ENCODE measurements around the gene PRKG2.

The PRKG2 gene

GRCh38 chr4:81093720-81094401, 121.2 kb downstream of the PRKG2 start:
- no peak for DNase-seq

GRCh38 chr4:81085979-81086378, 129.0 kb downstream of the PRKG2 start:
- no peak for DNase-seq

DNA sequence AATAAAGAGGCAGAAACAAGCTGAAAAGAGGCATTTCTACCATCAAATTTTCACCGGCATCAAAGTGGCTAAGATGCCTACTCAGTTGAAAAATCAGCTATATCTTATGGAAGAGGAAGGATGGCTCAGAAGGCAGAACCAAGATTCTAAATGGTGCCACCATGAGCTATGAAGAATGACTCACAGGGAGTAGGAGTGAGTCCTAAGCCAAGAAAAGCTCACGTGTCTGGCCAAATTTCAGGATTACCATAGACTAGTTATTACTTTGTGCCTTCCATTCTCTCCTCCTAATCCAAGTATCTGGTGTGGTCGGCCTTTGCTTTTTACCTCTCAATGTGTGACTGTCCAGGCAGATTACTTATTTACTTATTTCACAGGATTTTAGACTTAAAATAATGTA, 129.7 kb downstream of the PRKG2 start:
- no peak for DNase-seq

DNA sequence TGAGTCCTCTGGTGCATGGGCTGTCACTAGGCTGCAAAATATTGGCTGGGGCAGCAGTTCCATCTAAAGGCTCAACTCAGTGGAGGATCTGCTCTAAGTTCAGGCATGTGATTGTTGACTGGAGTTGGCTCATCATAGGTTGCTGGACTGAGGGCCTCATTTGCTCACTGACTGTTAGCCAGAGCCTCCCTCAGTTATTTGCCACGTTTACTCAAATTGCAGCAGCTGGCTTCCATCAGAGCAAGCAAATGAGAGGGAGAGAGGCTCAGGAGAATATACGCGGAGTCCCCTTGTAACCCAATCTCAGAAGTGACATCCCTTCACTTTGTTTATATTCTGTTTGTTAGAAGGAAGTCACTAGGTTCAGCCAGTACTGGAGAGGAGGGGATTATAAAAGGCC, 130.4 kb downstream of the PRKG2 start:
- DNase-seq: peak; percentile 12

GRCh38 chr4:81084029-81084428, 131.0 kb downstream of the PRKG2 start:
- no peak for DNase-seq

DNA sequence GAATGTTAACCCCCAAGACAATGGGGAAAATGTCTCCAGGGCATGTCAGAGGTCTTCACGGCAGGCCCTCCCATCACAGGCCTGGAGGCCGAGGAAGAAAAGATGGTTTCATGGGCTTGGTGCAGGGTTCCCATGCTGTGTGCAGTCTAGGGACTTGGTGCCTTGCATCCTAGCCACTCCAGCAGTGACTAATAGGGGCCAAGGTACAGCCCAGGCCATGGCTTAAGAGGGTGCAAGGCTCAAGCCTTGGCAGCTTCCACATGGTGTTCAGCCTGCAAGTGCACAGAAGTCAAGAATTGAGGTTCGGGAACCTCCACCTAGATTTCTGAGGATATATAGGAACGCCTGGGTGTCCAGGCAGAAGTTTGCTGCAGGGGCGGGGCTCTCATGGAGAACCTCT, 133.9 kb downstream of the PRKG2 start:
- no peak for DNase-seq

GRCh38 chr4:81071013-81071412, 144.0 kb downstream of the PRKG2 start:
- DNase-seq: no peak

- DNase-seq: peak; percentile 41
Measured at GRCh38 chr4:81069706-81070331, 145.2 kb downstream of the PRKG2 start.

DNA sequence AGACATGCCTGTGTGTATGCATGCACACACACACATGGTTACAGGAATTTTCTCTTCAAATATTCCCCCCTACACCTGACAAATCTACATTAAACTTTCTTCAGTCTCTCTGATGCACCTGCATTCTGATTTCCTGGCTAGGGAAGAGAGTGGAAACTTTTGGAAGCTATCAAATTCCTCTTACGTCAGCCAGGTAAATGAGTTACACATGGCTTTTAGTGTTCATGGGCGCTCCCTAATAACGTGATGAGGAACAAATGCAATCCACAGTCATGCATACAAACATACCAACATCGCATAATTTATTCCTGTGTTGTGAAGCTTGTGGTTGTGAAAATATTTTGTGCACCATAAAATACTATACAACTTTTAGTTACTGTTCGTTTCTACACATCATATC, 149.6 kb downstream of the PRKG2 start:
- DNase-seq: no peak

- no peak for DNase-seq
Measured at GRCh38 chr4:81062001-81062400, 153.0 kb downstream of the PRKG2 start.

DNA sequence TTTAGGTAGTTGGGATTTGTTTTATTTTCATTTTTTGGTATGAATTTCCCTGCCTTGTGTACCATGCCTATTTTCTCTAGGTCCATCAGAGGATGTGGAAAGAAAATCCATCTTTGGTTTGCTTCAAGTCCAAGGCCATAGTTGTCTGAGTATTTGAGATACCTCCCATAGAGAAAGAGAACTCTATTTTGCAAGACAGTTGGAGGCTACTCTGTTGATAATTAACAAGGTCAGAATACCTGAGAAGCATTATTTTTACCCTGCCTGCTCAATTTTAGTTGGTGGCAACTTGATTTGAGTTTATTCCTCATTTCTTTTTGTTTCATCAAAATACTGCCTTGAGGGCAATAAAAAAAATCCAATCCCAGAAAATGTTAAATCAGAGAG, 153.7 kb downstream of the PRKG2 start:
- DNase-seq: no peak

- no peak for DNase-seq
Measured at GRCh38 chr4:81060587-81061343, 154.3 kb downstream of the PRKG2 start.

- DNase-seq: no peak
Measured at GRCh38 chr4:81058621-81059020, 156.4 kb downstream of the PRKG2 start.

DNA sequence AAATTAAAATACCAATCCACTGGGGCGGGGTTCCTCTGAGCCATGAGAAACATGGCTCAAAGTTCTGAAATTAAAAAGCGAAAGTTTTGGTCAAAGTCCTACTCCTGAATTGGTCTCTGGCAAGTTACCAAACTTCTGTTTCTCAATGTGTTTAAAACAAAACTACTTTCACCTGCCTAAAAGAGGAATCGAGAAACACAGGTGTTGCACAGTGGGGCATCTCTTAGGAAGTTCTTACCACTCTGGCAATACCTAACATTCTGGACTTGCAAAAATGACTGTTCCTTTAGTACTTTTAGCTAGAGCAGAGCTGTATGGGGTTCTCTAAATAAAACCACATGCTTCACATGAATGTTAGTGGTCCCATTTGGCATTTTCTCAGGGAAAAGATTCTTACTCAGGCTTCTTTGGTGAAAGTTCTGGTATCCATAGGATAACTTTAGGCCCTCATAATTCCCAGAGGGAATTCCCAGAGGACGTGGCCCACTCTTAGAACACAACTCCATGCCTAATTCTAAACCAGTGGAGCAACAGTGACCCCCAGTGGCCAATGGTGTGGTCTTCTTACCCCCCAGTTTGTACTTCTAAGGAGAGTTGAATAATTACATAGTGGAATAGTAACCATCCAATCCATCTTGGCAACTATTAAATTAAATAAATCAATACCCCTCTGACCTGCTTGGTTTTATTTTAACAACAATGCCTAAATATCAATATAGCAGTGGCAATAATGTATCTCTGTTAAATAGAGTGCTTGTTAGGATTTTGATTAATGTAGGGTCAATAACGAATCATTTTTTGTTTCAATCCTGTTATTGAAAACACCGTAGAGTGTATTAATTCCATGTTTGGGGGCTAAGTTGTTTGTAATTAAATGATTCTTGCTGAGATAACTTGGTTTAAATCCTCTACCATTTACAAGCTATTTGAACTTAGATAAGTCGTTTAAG, 162.6 kb downstream of the PRKG2 start:
- peak; percentile 39 for DNase-seq

GRCh38 chr4:81049907-81050306, 165.1 kb downstream of the PRKG2 start:
- DNase-seq: no peak

- DNase-seq: no peak
Measured at GRCh38 chr4:81049330-81049729, 165.7 kb downstream of the PRKG2 start.

DNA sequence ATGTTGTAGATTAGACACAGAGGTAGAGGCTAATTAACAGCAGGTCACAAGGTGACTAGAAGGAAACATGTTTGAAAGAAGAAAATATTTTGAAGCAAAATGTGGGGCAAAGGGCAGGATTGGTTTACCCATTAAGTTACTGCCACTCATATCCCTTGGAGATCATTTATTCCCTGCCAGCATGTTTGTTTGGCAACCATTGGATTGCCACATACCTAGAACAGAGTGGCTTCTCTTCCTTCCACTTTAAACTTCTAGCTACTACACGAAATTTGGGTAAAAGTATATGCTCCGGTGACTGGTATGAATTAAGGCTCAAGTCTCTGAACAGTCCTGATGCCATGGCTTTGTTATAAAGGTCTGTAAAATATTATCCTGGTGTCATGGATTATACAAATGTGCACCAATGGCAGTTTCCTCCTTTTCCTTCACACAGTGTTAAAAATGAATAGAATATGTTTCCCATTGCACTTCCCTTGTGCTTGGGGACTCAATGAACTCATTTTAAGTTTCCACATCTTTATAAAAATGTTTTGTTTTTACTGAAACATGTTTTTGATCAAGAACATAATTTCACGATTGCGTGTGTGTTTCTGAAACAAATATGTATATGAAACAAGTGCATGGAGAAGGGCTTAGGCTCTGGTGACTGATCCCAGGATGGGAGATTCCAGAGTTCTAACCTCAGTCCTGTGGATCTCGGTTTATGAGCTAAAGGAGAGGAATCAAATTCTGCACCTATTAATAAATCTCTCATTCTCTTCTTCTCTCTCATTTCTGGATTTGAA, 172.2 kb downstream of the PRKG2 start:
- no peak for DNase-seq

DNA sequence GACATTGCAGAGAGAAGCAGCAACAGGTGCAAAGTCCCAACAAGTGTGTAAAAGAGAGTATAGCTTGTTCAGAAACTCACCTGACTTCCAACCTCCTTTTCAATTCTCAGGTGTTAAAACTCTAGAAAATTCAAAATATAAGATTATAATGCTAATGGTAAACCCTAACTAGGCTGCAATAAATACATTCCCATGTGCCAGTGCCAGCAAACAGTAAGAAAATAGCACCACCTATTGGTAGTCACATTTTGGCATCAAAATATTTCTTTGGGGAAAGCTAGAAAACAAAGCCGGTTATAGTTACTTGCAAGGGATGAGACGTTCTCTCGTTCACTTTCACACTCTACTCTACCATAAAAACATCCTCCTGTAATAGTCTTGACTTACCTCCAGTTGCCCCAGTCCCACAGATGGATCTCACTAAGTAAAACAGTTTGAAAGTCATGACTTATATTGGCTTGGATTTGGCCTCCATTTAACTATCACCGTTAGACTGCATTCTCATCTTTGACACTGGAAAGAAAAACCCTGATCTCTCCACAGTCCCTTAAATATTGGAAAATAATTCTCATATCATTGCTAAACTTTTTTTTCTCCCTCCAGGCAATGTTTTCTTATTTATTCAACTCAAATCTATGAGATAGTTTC, 174.9 kb downstream of the PRKG2 start:
- peak; percentile 54 for DNase-seq

DNA sequence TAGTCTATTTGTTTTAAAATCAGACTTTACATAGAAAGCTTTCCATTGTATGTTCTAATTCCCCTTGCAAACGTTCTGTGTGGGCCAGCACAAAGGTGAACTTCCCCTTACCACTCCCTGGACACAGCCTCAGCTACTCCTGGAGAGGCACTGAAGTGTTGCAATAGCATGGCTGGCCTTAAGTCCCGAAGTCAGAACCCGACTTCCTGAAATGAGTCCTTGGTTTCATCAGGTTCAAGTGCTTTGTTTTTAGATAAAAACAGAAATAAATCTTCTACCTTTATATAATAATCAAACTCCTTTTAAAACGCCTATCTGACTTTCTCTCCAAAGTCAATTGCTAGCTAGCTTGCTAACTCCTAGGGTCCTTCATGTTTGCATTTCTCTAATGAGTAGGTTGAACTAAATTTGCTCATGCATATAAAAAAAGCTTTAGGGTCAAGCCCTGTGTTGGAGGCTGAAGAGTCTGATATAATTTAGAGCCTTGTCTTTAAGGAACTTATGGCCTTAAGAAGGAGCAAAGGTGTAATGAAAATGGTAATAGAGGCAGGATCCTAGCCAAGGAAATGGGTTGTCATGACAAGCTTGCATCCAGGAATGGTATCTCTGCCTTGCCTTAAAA, 175.6 kb downstream of the PRKG2 start:
- DNase-seq: no peak

GRCh38 chr4:81038636-81039350, 176.2 kb downstream of the PRKG2 start:
- DNase-seq: no peak
